ENCODE data around the gene NTNG1.

Gene NTNG1

GRCh38 chr1:107188160-107188559, 47.3 kb downstream of the NTNG1 start:
- no peak for TF ChIP-seq CTCF (IDR thresholded peaks at IDR 0.05; ENCODE audit: low read depth, low read length, missing control alignments)
- H3K4me3 ChIP-seq (replicated peaks; ENCODE audit: low read depth, low read length) = no peak overlapping the region
- no peak for DNase-seq (ENCODE audit: extremely low read depth, low read depth)

GRCh38 chr1:107194380-107194779, 53.5 kb downstream of the NTNG1 start:
- no peak for DNase-seq (ENCODE audit: extremely low read depth, low read depth)
- no peak overlapping the region for H3K4me3 ChIP-seq (replicated peaks; ENCODE audit: low read depth, low read length)
- no peak for TF ChIP-seq CTCF (IDR thresholded peaks at IDR 0.05; ENCODE audit: low read depth, low read length, missing control alignments)

DNA sequence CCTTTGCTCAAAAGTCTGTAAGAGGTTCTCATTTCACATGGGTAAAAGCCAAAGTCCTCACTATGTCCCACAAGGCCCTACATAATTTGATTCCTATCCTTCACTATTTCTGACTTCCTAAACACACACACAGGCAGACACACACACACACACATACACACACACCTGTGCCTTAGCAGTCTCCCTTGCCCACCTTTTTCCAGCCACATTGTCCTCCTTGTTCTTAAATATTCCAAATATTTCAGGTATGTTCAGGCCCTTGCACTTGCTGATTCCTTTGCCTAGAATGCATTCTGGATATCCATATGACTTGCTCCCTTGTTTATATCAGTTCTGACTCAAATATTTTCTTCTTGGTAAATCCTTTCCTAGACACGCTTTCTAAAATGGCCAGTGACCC, 54.6 kb downstream of the NTNG1 start:
- TF ChIP-seq CTCF (IDR thresholded peaks at IDR 0.05; ENCODE audit: low read depth, low read length, missing control alignments) = no peak
- DNase-seq (ENCODE audit: extremely low read depth, low read depth) = no peak
- no peak overlapping the region for H3K4me3 ChIP-seq (replicated peaks; ENCODE audit: low read depth, low read length)

- DNase-seq (ENCODE audit: extremely low read depth, low read depth) = peak; percentile 12
- peak; percentile 50 for TF ChIP-seq CTCF (IDR thresholded peaks at IDR 0.05; ENCODE audit: low read depth, low read length, missing control alignments)
- no peak overlapping the region for H3K4me3 ChIP-seq (replicated peaks; ENCODE audit: low read depth, low read length)
These were observed 56.2 kb downstream of the NTNG1 start for GRCh38 chr1:107196973-107197562.

DNA sequence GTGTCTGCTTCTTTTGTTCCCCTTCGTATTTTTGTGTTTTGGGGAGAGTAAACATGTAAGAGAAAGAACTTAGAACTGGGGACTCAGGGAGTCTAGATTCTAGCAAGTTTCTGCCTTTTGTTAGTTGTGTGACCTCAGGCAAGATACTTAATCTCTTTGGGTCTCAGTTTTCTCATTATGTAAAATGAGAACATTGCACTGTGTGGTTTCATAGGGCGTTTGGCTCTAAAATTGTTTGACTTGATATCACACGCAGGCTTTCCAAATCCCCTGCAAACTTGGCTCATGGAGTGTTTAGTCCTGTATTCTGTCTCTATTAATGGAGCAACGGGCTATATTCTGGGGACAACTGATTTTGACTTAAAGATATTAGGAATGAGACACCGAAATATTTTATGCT, 57.7 kb downstream of the NTNG1 start:
- H3K4me3 ChIP-seq (replicated peaks; ENCODE audit: low read depth, low read length) = no peak overlapping the region
- DNase-seq (ENCODE audit: extremely low read depth, low read depth) = no peak
- TF ChIP-seq CTCF (IDR thresholded peaks at IDR 0.05; ENCODE audit: low read depth, low read length, missing control alignments) = no peak

- no peak for DNase-seq (ENCODE audit: extremely low read depth, low read depth)
- TF ChIP-seq CTCF (IDR thresholded peaks at IDR 0.05; ENCODE audit: low read depth, low read length, missing control alignments) = no peak
These were observed 59.8 kb downstream of the NTNG1 start for GRCh38 chr1:107200631-107201030.

DNA sequence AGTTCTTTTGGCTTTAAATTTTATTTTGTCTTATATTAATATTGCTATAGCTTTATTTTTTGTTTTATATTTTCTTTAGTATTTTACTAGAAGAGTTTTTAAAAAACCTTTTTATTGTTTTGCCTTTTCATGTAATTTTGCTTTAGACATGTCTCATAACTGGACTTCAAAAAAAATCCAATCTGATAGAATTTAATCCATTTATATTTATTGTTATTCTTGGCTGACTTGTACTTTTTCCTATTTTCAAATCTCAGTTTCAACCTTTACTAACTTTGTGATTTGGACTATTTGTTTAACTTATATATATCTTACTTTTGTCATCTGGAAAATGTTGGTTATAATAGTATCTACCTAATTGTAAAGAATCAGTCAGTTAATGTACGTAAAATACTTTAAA, 61.2 kb downstream of the NTNG1 start:
- TF ChIP-seq CTCF (IDR thresholded peaks at IDR 0.05; ENCODE audit: low read depth, low read length, missing control alignments) = no peak
- H3K4me3 ChIP-seq (replicated peaks; ENCODE audit: low read depth, low read length) = no peak overlapping the region
- DNase-seq (ENCODE audit: extremely low read depth, low read depth) = no peak

More at GRCh38 chr1:107200631-107201030, 59.8 kb downstream of the NTNG1 start:
- no peak overlapping the region for H3K4me3 ChIP-seq (replicated peaks; ENCODE audit: low read depth, low read length)
